H1 (cell line): ENCODE data around the gene SLIRP. TPM values are rescaled to one million over a fixed set of nuclear protein-coding genes. Genes with fewer than 3 reads are reported as not detected.

Source experiments
- CTCF ChIA-PET: fragments of 300-600 bp; sonication (Branson Sonifier 250); formaldehyde crosslinking; loops from one replicate; lab custom pipeline; 2021; ENCODE audit not compliant: partially characterized antibody; lab: Charles Lee
- POLR2A ChIA-PET: fragments of 300-600 bp; sonication (Branson Sonifier 250); formaldehyde crosslinking; loops from one replicate; lab custom pipeline; 2021; ENCODE audit warnings: inconsistent platforms; ENCODE audit not compliant: partially characterized antibody; lab: Charles Lee
- DNase-seq, 2 experiments: peaks; one replicate each; pipeline versions ENCODE4 v3.0.0 to v3.0.0-alpha.2; 2010 to 2022; ENCODE audit warnings: low spot score in 2 of 2, low read depth in 1 of 2, mixed read lengths in 1 of 2
- FAIRE-seq: peaks from 2 replicates; lab custom pipeline; 2011; peaks lifted over from hg19 to GRCh38; lab: Jason Lieb, UNC
- H2AFZ ChIP-seq: 2 replicates; pipeline ENCODE4 v1.8.1; 2012; ENCODE audit warnings: low read length, inconsistent platforms
- H2AK5ac ChIP-seq: 2 replicates; pipeline ENCODE4 v1.6.1; 2013; ENCODE audit warnings: low read depth, low read length
- H2BK120ac ChIP-seq: replicated peaks from 2 replicates; pipeline ENCODE3; 2013; ENCODE audit warnings: low read depth, low read length, inconsistent platforms
- H2BK12ac ChIP-seq: 2 replicates; pipeline ENCODE4 v1.6.1; 2013; ENCODE audit warnings: low read depth, low read length
- H2BK15ac ChIP-seq: 2 replicates; pipeline ENCODE4 v1.6.1; 2013; ENCODE audit warnings: low read length
- H2BK20ac ChIP-seq: 2 replicates; pipeline ENCODE4 v1.6.1; 2013; ENCODE audit warnings: low read length
- H2BK5ac ChIP-seq: 2 replicates; pipeline ENCODE4 v1.6.1; 2013; ENCODE audit warnings: low read depth, low read length
- H3K14ac ChIP-seq: 2 replicates; pipeline ENCODE4 v1.6.1; 2013; ENCODE audit warnings: inconsistent platforms; ENCODE audit not compliant: insufficient read length
- H3K18ac ChIP-seq: 2 replicates; pipeline ENCODE4 v1.6.1; 2013; ENCODE audit warnings: low read length; ENCODE audit errors: extremely low read depth
- H3K23ac ChIP-seq: 2 replicates; pipeline ENCODE4 v1.6.1; 2013; ENCODE audit warnings: inconsistent platforms; ENCODE audit not compliant: insufficient read length
- H3K23me2 ChIP-seq: 2 replicates; pipeline ENCODE4 v1.6.1; 2013; ENCODE audit warnings: low read depth, low read length
- H3K27ac ChIP-seq: 2 replicates; pipeline ENCODE4 v1.6.1; 2011; ENCODE audit warnings: low read depth, low read length, inconsistent platforms
- H3K27me3 ChIP-seq, 4 experiments: replicated peaks in 1 of 4; 1 replicate in 1 of 4; 2 replicates in 3 of 4; pipeline versions ENCODE4 v1.6.1 to v1.8.1; 2011 to 2013; ENCODE audit warnings: low read length in 3 of 4, mild to moderate bottlenecking in 3 of 4, inconsistent platforms in 2 of 4, mixed read lengths in 2 of 4, moderate library complexity in 1 of 4; ENCODE audit not compliant: control insufficient read depth in 3 of 4, insufficient read depth in 3 of 4; ENCODE audit errors: extremely low read depth in 1 of 4
- H3K36me3 ChIP-seq, 4 experiments: 2 replicates each; pipeline versions ENCODE4 v1.6.1 to v1.8.1; 2011 to 2013; ENCODE audit warnings: mild to moderate bottlenecking in 4 of 4, low read length in 3 of 4, moderate library complexity in 2 of 4, control low read depth in 1 of 4, inconsistent platforms in 1 of 4; ENCODE audit not compliant: insufficient read depth in 4 of 4, control insufficient read depth in 2 of 4
- H3K4ac ChIP-seq: replicated peaks from 2 replicates; pipeline ENCODE3; 2013; ENCODE audit warnings: low read length, low read depth, mixed read lengths, inconsistent platforms; ENCODE audit not compliant: insufficient read length
- H3K4me1 ChIP-seq, 4 experiments: replicated peaks in 1 of 4; 1 replicate in 1 of 4; 2 replicates in 3 of 4; pipeline versions ENCODE4 v1.6.1 to v1.8.1; 2011 to 2013; ENCODE audit warnings: low read length in 3 of 4, inconsistent platforms in 2 of 4, mixed read lengths in 1 of 4; ENCODE audit not compliant: insufficient read depth in 4 of 4, control insufficient read depth in 3 of 4
- H3K4me2 ChIP-seq, 2 experiments: 2 replicates each; pipeline versions ENCODE4 v1.6.1 to v1.8.1; 2011 to 2013; ENCODE audit warnings: low read depth in 2 of 2, low read length in 2 of 2, control low read depth in 1 of 2, inconsistent platforms in 1 of 2, mild to moderate bottlenecking in 1 of 2; ENCODE audit not compliant: insufficient read depth in 1 of 2
- H3K4me3 ChIP-seq, 4 experiments: fragments of 200-600, 300-600 bp in 1 of 4; sonication (generic), shearing (Covaris generic), sonication (Bioruptor Twin) in 1 of 4; 2 replicates each; pipeline versions ENCODE4 v1.5.1 to v1.8.1; 2011 to 2016; ENCODE audit warnings: low read length in 4 of 4, low read depth in 3 of 4, control low read depth in 2 of 4, inconsistent platforms in 2 of 4, mild to moderate bottlenecking in 2 of 4, mixed read lengths in 1 of 4, moderate library complexity in 1 of 4; ENCODE audit not compliant: insufficient read depth in 2 of 4; ENCODE audit errors: extremely low read depth in 1 of 4
- H3K56ac ChIP-seq: replicated peaks from 2 replicates; pipeline ENCODE3; 2013; ENCODE audit warnings: low read depth, mild to moderate bottlenecking, mixed read lengths, low read length, inconsistent platforms; ENCODE audit not compliant: insufficient read length
- H3K79me1 ChIP-seq: 2 replicates; pipeline ENCODE4 v1.6.1; 2013; ENCODE audit warnings: low read depth, low read length, control low read depth
- H3K79me2 ChIP-seq, 2 experiments: 2 replicates each; pipeline versions ENCODE4 v1.6.1 to v1.8.1; 2012 to 2013; ENCODE audit warnings: low read length in 2 of 2, mild to moderate bottlenecking in 2 of 2, inconsistent platforms in 1 of 2; ENCODE audit not compliant: insufficient read depth in 2 of 2, control insufficient read depth in 1 of 2
- H3K9ac ChIP-seq, 4 experiments: replicated peaks in 1 of 4; 1 replicate in 1 of 4; 2 replicates in 3 of 4; pipeline versions ENCODE4 v1.6.1 to v1.8.1; 2011 to 2013; ENCODE audit warnings: low read depth in 3 of 4, low read length in 3 of 4, control low read depth in 2 of 4, mild to moderate bottlenecking in 2 of 4, moderate library complexity in 2 of 4, inconsistent platforms in 1 of 4; ENCODE audit errors: extremely low read depth in 1 of 4
- H3K9me3 ChIP-seq, 2 experiments: 2 replicates each; pipeline versions ENCODE4 v1.6.1 to v1.8.1; 2012 to 2013; ENCODE audit warnings: mild to moderate bottlenecking in 2 of 2, moderate library complexity in 2 of 2, control low read depth in 1 of 2, inconsistent platforms in 1 of 2, low read depth in 1 of 2, low read length in 1 of 2, mixed read lengths in 1 of 2; ENCODE audit not compliant: insufficient read depth in 2 of 2
- H4K20me1 ChIP-seq, 2 experiments: replicated peaks in 1 of 2; 2 replicates each; pipeline versions ENCODE3 to v1.8.1; 2011 to 2013; ENCODE audit warnings: inconsistent platforms in 2 of 2, low read length in 2 of 2, mild to moderate bottlenecking in 1 of 2; ENCODE audit not compliant: insufficient read depth in 2 of 2, control insufficient read depth in 1 of 2
- H4K5ac ChIP-seq: 2 replicates; pipeline ENCODE4 v1.6.1; 2013; ENCODE audit warnings: low read length, low read depth, mixed read lengths, inconsistent platforms; ENCODE audit not compliant: insufficient read length
- H4K8ac ChIP-seq: 2 replicates; pipeline ENCODE4 v1.8.0; 2013; ENCODE audit warnings: mild to moderate bottlenecking, moderate library complexity, low read length, inconsistent platforms; ENCODE audit not compliant: insufficient read depth; ENCODE audit errors: extremely low read depth
- H4K91ac ChIP-seq: replicated peaks from 2 replicates; pipeline ENCODE3; 2013; ENCODE audit warnings: low read length, mixed read lengths, inconsistent platforms; ENCODE audit not compliant: insufficient read length
- JUND ChIP-seq: IDR thresholded peaks from 2 replicates; pipeline ENCODE4 v1.6.1; 2011; ENCODE audit warnings: mild to moderate bottlenecking, improper control_type of control experiment, low read length
- KDM4A ChIP-seq: IDR thresholded peaks from one replicate; pipeline ENCODE4 v1.7.1; 2012; ENCODE audit warnings: low read depth, mild to moderate bottlenecking, moderate library complexity, low read length, inconsistent platforms; ENCODE audit not compliant: severe bottlenecking
- POLR2A ChIP-seq, 2 experiments: IDR thresholded peaks; 1 replicate in 1 of 2; 2 replicates in 1 of 2; pipeline ENCODE4 v1.6.1; 2011; ENCODE audit warnings: low read depth in 2 of 2, low read length in 2 of 2, mild to moderate bottlenecking in 2 of 2; ENCODE audit errors: control extremely low read depth in 1 of 2
- POU5F1 ChIP-seq: IDR thresholded peaks from 2 replicates; pipeline ENCODE4 v1.6.1; 2011; ENCODE audit warnings: low read depth, mild to moderate bottlenecking, low read length, moderate library complexity
- RFX5 ChIP-seq: IDR thresholded peaks from 2 replicates; pipeline ENCODE4 v1.6.1; 2011; ENCODE audit warnings: low read depth, low read length, improper control_type of control experiment, borderline replicate concordance
- SUZ12 ChIP-seq: fragments of 200-600 bp; sonication (generic); IDR thresholded peaks from 2 replicates; pipeline ENCODE4 v1.6.1; 2012; ENCODE audit warnings: mild to moderate bottlenecking, inconsistent platforms, low read length, moderate library complexity, mixed read lengths
- TEAD4 ChIP-seq: IDR thresholded peaks from 2 replicates; pipeline ENCODE4 v1.6.1; 2012; ENCODE audit warnings: low read depth, low read length, inconsistent platforms, mixed read lengths
- YY1 ChIP-seq: IDR thresholded peaks from 2 replicates; pipeline ENCODE4 v1.6.1; 2011; ENCODE audit warnings: low read depth, mild to moderate bottlenecking, low read length
- WGBS, 2 experiments: shearing (Covaris generic) in 1 of 2; methylation state at CpG; one replicate each; pipeline versions ENCODE4 v1.1.6 to v1.1.7; 2013 to 2015; ENCODE audit warnings: low lambda C conversion rate in 2 of 2, mixed read lengths in 2 of 2, inconsistent platforms in 1 of 2, low coverage in 1 of 2, missing lambda C conversion rate in 1 of 2; ENCODE audit not compliant: insufficient replicate concordance in 2 of 2, insufficient coverage in 1 of 2, insufficient read length in 1 of 2; ENCODE audit errors: extremely low coverage in 1 of 2, missing lambda C conversion rate in 1 of 2; 5-methylcytosine and 5-hydroxymethylcytosine counted together
- polyA plus RNA-seq, 7 experiments: library from polyadenylated mRNA; depleted of rRNA in 3 of 7; stranded (reverse) in 5 of 7; unstranded in 2 of 7; fragments of >200 nt in 5 of 7; fragments of 200-250 nt in 2 of 7; gene quantifications; 1 replicate in 5 of 7; 2 replicates in 1 of 7; 4 replicates in 1 of 7; pipeline versions ENCODE4 v1.2.1 to v1.2.3, GENCODE V29; 2011 to 2013; ENCODE audit warnings: missing spikeins in 2 of 7, mixed read lengths in 2 of 7
- total RNA-seq: library from RNA; stranded (reverse); fragmentation: NEBNext Ultra II Directional; extraction: Animal tissue kit (Norgen Biotek cat#: 25700); gene quantifications from 2 replicates; pipeline ENCODE4 v1.2.1, GENCODE V29; 2021
- TF ChIP-seq, protein P1 (sequence below): IDR thresholded peaks from 2 replicates; pipeline ENCODE4 v1.6.1; 2011; ENCODE audit warnings: low read length, improper control_type of control experiment
- TF ChIP-seq, protein P2 (sequence below): IDR thresholded peaks from 2 replicates; pipeline ENCODE4 v1.6.1; 2012; ENCODE audit warnings: low read length, inconsistent platforms

SLIRP gene
- total and polyA plus RNA-seq, 2 of the 8 experiments (the other 6 are each of a cell fraction or from before 2014, with no cell fraction given): 374 to 383 TPM

DNA sequence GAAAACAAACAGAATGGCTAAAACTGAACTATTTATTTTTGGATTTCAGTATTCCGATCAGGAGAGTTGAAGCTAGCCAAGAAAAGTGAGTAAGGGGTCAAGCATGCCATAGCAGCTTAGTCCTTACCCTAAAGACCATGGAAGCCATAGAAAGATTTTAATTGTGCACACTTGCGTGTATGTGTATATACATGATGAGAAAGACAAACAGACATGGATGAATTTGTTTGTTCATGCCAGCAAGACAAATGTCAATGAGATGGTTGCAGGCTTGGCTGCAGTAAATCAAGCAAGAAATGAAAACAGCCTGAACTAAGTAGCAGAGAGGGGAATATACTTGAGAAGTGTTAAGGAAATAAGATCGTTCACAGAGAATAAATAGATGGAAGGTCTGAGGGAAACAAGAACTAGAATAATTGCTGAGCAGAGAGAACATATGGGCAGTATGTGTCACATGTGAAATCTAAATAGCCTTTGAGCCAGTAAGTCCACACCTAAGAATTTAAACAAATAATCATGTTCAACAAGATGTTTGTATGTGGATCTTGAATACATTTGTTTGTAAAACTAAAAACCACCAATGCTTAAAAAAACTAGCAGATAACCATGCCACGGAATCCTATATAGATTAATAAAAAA, 38.3 kb downstream of the SLIRP start:
- H2BK120ac ChIP-seq: no peak overlapping the region
- 87% methylated on average over 4 of the region's 4 CpGs; no CpG with 5 or more reads in 1 of the 2 experiments for whole genome bisulfite sequencing, 2 experiments
- H2BK5ac ChIP-seq: no peak overlapping the region
- ChIA-PET CTCF (interaction anchor here (1.1 kb wide), 1 partner anchor 54 kb away, joined by 3 read pairs; the partner anchor contains the start of gene ADCK1), POLR2A (interaction anchor here (0.7 to 1.5 kb wide), 2 partner anchors 16 to 1015 kb away, joined by 3 to 4 read pairs; no protein-coding TSS in a partner anchor)
- H3K4ac ChIP-seq: no peak overlapping the region
- no peaks in the 10 kb centered on the region for H3K27me3 ChIP-seq
- FAIRE-seq: no peak
- no peak overlapping the region for H2AK5ac ChIP-seq
- H3K4me1 ChIP-seq: no peaks in the 10 kb centered on the region
- H4K5ac ChIP-seq: no peak overlapping the region
- no peak overlapping the region for H3K23ac ChIP-seq
- no peak overlapping the region for H3K18ac ChIP-seq
- no peak overlapping the region for H2AFZ ChIP-seq
- no peak overlapping the region for H3K14ac ChIP-seq
- H2BK20ac ChIP-seq: no peak overlapping the region
- no peaks in the 10 kb centered on the region; a peak in 1 of 4 replicates for H3K79me2 ChIP-seq
- no peak for DNase-seq
- no peak overlapping the region for H2BK15ac ChIP-seq
- no peaks in the 10 kb centered on the region for H3K23me2 ChIP-seq
- H4K20me1 ChIP-seq: peaks cover 0 to 1% of the 10 kb centered on the region in 2 experiments
- no peak overlapping the region for H3K9ac ChIP-seq
- H2BK12ac ChIP-seq: no peak overlapping the region
- no peak overlapping the region for H3K27ac ChIP-seq
- H3K79me1 ChIP-seq: peaks cover 2% of the 10 kb centered on the region; the same call in 1 of the 2 replicates
- no peak overlapping the region for H3K4me3 ChIP-seq
- no peak overlapping the region for H4K91ac ChIP-seq
- H3K4me2 ChIP-seq: no peak overlapping the region
- peaks cover 8 to 55% (median 39%) of the 10 kb centered on the region in 4 experiments for H3K36me3 ChIP-seq
- H4K8ac ChIP-seq: no peak overlapping the region
- no peak overlapping the region for H3K56ac ChIP-seq
- peaks cover 0 to 7% of the 10 kb centered on the region in 2 experiments; a peak in 1 of 4 replicates for H3K9me3 ChIP-seq
- no peak for TF ChIP-seq YY1
- no peak for TF ChIP-seq RFX5
- TF ChIP-seq SUZ12: no peak
- TF ChIP-seq, protein P1, sequence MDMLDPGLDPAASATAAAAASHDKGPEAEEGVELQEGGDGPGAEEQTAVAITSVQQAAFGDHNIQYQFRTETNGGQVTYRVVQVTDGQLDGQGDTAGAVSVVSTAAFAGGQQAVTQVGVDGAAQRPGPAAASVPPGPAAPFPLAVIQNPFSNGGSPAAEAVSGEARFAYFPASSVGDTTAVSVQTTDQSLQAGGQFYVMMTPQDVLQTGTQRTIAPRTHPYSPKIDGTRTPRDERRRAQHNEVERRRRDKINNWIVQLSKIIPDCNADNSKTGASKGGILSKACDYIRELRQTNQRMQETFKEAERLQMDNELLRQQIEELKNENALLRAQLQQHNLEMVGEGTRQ: no peak
- no peak for TF ChIP-seq JUND
- TF ChIP-seq POLR2A (IDR thresholded peaks at IDR 0.05; ENCODE audit: control extremely low read depth in 1 of 2, low read depth in 2 of 2, low read length in 2 of 2): no peak
- TF ChIP-seq KDM4A: no peak
- TF ChIP-seq, protein P2, sequence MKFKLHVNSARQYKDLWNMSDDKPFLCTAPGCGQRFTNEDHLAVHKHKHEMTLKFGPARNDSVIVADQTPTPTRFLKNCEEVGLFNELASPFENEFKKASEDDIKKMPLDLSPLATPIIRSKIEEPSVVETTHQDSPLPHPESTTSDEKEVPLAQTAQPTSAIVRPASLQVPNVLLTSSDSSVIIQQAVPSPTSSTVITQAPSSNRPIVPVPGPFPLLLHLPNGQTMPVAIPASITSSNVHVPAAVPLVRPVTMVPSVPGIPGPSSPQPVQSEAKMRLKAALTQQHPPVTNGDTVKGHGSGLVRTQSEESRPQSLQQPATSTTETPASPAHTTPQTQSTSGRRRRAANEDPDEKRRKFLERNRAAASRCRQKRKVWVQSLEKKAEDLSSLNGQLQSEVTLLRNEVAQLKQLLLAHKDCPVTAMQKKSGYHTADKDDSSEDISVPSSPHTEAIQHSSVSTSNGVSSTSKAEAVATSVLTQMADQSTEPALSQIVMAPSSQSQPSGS: no peak
- TF ChIP-seq TEAD4: no peak
- no peak for TF ChIP-seq POU5F1
